Measurements from ENCODE around the gene MSRB3.

MSRB3 gene

GRCh38 chr12:65495233-65495632 is 216.8 kb downstream of the MSRB3 start:
- no peak overlapping the region for H3K4me3 ChIP-seq (ENCODE audit: severe bottlenecking)
- H3K36me3 ChIP-seq (ENCODE audit: low read depth), result no peaks in the 10 kb centered on the region
- DNase-seq (ENCODE audit: low spot score) (no peak), ATAC-seq (ENCODE audit: low read depth) (peak; percentile 85)
- H3K9me3 ChIP-seq (ENCODE audit: severe bottlenecking), result no peaks in the 10 kb centered on the region
- no peak overlapping the region for H3K27ac ChIP-seq (ENCODE audit: poor library complexity, severe bottlenecking)
- TF ChIP-seq CTCF (IDR thresholded peaks at IDR 0.05; ENCODE audit: poor library complexity, severe bottlenecking), result no peak
- no peaks in the 10 kb centered on the region for H3K4me1 ChIP-seq (ENCODE audit: insufficient read depth, poor library complexity, severe bottlenecking)
- H3K27me3 ChIP-seq (ENCODE audit: insufficient read depth, poor library complexity, severe bottlenecking), result no peaks in the 10 kb centered on the region

- H3K27me3 ChIP-seq (ENCODE audit: insufficient read depth, poor library complexity, severe bottlenecking), result no peaks in the 10 kb centered on the region
- DNase-seq (ENCODE audit: low spot score), result no peak
- no peak for ATAC-seq (ENCODE audit: low read depth)
- no peak for TF ChIP-seq CTCF (IDR thresholded peaks at IDR 0.05; ENCODE audit: poor library complexity, severe bottlenecking)
- no peak overlapping the region for H3K27ac ChIP-seq (ENCODE audit: poor library complexity, severe bottlenecking)
- H3K4me1 ChIP-seq (ENCODE audit: insufficient read depth, poor library complexity, severe bottlenecking), result no peaks in the 10 kb centered on the region
- no peaks in the 10 kb centered on the region for H3K9me3 ChIP-seq (ENCODE audit: severe bottlenecking)
- no peaks in the 10 kb centered on the region for H3K36me3 ChIP-seq (ENCODE audit: low read depth)
- H3K4me3 ChIP-seq (ENCODE audit: severe bottlenecking), result no peak overlapping the region
These were observed 218.1 kb downstream of the MSRB3 start for GRCh38 chr12:65496617-65497016.

- DNase-seq (ENCODE audit: low spot score), result no peak
- no peak for ATAC-seq (ENCODE audit: low read depth)
- TF ChIP-seq CTCF (IDR thresholded peaks at IDR 0.05; ENCODE audit: poor library complexity, severe bottlenecking), result no peak
- no peak overlapping the region for H3K4me3 ChIP-seq (ENCODE audit: severe bottlenecking)
- H3K36me3 ChIP-seq (ENCODE audit: low read depth), result no peaks in the 10 kb centered on the region
- no peak overlapping the region for H3K27ac ChIP-seq (ENCODE audit: poor library complexity, severe bottlenecking)
- no peaks in the 10 kb centered on the region for H3K4me1 ChIP-seq (ENCODE audit: insufficient read depth, poor library complexity, severe bottlenecking)
- no peaks in the 10 kb centered on the region for H3K27me3 ChIP-seq (ENCODE audit: insufficient read depth, poor library complexity, severe bottlenecking)
- no peaks in the 10 kb centered on the region for H3K9me3 ChIP-seq (ENCODE audit: severe bottlenecking)
These were observed 219.2 kb downstream of the MSRB3 start for GRCh38 chr12:65497660-65498059.

GRCh38 chr12:65499167-65499566 is 220.7 kb downstream of the MSRB3 start:
- no peak for DNase-seq (ENCODE audit: low spot score)
- no peak overlapping the region for H3K4me3 ChIP-seq (ENCODE audit: severe bottlenecking)
- no peaks in the 10 kb centered on the region for H3K36me3 ChIP-seq (ENCODE audit: low read depth)
- H3K27ac ChIP-seq (ENCODE audit: poor library complexity, severe bottlenecking), result no peak overlapping the region
- no peaks in the 10 kb centered on the region for H3K9me3 ChIP-seq (ENCODE audit: severe bottlenecking)
- no peak for TF ChIP-seq CTCF (IDR thresholded peaks at IDR 0.05; ENCODE audit: poor library complexity, severe bottlenecking)
- no peak for ATAC-seq (ENCODE audit: low read depth)
- no peaks in the 10 kb centered on the region for H3K4me1 ChIP-seq (ENCODE audit: insufficient read depth, poor library complexity, severe bottlenecking)
- H3K27me3 ChIP-seq (ENCODE audit: insufficient read depth, poor library complexity, severe bottlenecking), result no peaks in the 10 kb centered on the region

- no peak for ATAC-seq (ENCODE audit: low read depth)
- no peak for DNase-seq (ENCODE audit: low spot score)
- TF ChIP-seq CTCF (IDR thresholded peaks at IDR 0.05; ENCODE audit: poor library complexity, severe bottlenecking), result no peak
- Histone ChIP-seq H3K4me1 (ENCODE audit: insufficient read depth, poor library complexity, severe bottlenecking) (no peaks in the 10 kb centered on the region), H3K4me3 (ENCODE audit: severe bottlenecking) (no peak overlapping the region), H3K27ac (ENCODE audit: poor library complexity, severe bottlenecking) (no peak overlapping the region), H3K36me3 (ENCODE audit: low read depth) (no peaks in the 10 kb centered on the region), H3K27me3 (ENCODE audit: insufficient read depth, poor library complexity, severe bottlenecking) (no peaks in the 10 kb centered on the region), H3K9me3 (ENCODE audit: severe bottlenecking) (no peaks in the 10 kb centered on the region)
These were observed 221.8 kb downstream of the MSRB3 start for GRCh38 chr12:65500091-65500900.
